HT1080 (cell line): Measurements from ENCODE around the gene AK2. TPM values are rescaled to one million over a fixed set of nuclear protein-coding genes. Genes with fewer than 3 reads are reported as not detected.
A peak's percentile ranks its signal among the peaks of the same experiment; 100 is the strongest.
"Not testable (repeated sequence)": the region's sequence is repeated elsewhere in the genome, so short reads cannot be mapped to it uniquely, and the experiment has no call there.

Experiments
- DNase-seq: peaks from one replicate; pipeline ENCODE4 v3.0.0-alpha.2; 2015; ENCODE audit warnings: low read depth
- total RNA-seq: library from RNA; depleted of rRNA; stranded (reverse); fragments of >200 nt; shearing (Covaris generic); gene quantifications from 2 replicates; pipeline ENCODE4 v1.2.3, GENCODE V29; 2014

Gene AK2
- total RNA-seq, 1 experiment from 2014 or later, result 183 TPM

DNA sequence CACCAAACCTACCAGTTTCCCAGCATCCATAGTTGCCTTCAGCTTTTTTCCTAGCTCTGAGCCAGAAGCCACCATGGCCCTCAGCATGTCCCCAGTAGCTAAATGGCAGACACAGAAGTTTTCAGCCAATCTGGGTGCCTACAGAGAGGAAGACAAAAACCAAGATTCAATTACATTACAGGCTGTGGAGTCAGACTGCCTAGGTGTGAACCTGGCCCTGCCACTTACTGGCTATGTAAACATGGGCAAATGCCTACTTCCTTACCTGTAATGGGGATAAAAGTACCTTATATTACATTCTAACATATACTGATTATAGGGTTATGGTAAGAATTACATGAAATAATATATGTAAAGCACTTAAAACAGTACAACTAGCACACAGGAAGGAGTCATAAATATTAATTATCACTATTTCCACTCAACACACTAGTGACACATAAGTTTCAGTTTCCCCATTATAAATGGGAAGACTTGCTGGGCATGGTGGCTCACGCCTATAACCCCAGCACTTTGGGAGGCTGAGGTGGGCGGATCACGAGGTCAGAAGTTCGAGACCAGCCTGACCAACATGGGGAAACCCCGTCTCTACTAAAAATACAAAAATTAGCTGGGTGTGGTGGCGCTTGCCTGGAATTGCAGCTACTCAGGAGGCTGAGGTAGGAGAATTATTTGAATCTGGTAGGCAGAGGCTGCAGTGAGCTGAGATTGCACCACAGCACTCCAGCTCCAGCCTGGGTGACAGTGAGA lies 12.1 kb downstream of the AK2 start:
- not testable (repeated sequence) for DNase-seq

DNA sequence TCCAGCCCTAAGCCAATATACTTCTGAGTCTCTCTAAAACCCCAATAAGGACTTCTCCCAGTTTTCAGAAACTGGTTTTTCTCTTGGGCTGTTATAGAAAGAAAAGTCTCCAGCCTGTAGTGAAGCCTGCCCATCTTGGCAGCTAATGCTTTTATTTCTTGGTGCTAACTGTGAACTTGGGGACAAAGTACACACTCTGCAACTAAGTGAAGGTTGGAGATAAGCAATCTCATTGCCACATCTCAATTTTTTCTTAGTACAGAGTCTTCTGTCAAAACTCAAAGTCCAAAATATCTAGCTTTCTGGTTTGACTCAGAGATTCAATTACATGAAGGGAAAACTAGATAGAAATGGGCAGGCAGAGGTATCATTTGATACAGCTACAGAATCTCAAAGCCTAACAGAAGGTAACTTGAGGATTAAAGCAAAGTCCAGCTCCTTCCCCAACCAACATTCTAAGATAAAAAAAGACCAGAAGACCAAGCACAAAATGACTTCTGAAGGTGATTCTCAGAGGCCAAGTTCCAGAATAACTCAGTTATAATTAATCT lies 14.0 kb downstream of the AK2 start:
- no peak for DNase-seq

DNA sequence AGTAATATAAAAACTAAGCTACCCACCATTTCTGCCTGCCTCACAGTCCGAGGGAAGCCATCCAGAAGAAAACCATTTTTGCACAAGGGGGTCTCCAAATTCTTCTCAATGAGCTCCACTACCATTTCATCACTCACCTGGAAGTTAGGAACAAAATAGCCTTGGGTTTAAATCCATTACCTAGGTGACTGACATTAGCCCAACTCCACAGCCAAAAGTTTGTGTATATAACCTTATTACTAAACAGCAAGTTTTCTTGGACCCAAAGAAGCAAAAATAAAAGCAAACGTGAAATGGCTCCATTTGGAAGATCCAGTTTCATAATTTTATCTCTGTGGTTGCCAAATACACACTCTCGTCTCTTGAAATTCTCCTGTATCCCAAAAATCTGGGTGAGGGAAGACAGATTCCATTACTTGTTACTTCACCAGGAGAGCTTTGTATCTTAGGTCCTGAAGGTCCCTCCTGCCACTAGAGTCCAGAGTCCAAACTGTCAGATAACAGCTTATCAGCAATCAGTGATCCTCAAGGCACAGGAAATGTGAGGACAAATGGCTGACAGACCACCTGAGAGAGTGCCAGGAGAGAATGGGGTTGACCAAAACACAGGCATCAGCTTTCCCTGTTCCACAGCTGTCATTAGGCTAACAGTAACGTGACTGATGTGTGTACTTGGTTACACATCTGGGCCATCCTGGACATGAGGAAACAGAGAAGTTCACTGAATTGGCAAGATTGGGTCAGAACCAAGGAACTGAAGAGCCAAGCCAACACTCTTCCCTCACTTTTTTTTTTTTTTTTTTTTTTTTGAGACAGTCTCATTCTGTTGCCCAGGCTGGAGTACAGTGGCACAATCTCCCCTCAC lies 14.9 kb downstream of the AK2 start:
- DNase-seq, result no peak

DNA sequence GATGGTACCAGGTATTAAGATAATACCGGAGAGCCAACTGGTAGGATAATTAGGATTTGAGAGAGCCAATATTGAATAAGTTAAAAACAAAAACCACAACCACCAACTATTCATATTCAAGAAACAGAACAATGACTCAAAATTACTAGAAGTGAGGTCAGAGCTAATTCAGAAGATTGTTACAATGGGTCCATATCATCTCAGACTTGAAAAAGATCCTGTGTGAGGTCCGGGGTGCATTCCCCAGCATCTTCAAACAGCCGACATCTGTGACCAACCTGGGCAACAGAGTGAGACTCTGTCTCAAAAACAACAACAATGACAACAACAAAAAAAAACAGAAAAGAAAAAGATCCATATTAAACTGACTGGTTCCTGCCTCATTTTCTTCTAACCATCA lies 18.6 kb downstream of the AK2 start:
- DNase-seq, result no peak

DNA sequence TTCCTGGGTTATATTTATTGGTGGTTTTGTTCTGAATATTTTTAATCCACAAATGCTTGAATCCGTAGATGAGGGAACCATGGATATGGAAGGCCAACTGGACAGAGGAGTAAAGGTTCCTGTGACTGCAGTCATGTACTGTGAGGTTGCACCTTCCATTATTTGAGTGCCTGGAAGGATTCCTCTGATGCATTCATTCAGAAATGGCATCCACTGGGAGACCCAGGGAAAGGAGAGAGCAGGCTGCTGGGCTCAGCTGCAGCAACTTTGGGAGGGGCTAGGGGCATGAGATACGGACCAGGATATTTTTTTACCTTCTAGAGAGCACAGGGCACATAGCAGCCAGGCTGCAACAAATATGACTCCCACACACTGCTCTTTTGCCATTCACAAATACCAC lies 19.5 kb downstream of the AK2 start:
- DNase-seq, result no peak

DNA sequence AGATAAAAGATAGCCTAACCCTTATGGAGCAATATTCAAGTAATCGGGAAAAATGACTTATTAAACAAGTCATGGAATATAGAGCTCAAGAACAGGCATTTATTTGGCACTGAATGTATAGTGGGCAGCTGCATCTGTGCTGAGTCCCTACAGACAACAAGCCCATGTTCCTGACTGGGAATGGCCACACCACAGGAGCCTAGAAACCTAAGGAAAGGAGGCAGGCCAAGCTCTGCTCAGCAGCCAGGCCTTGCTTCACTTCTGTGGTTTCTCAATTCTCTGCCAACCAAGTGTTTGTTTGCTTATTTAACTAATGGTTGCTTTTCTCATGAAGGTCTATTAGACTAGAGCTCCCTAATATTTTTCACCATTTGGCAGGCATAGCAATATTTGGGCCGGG lies 21.5 kb downstream of the AK2 start:
- DNase-seq, result no peak

DNA sequence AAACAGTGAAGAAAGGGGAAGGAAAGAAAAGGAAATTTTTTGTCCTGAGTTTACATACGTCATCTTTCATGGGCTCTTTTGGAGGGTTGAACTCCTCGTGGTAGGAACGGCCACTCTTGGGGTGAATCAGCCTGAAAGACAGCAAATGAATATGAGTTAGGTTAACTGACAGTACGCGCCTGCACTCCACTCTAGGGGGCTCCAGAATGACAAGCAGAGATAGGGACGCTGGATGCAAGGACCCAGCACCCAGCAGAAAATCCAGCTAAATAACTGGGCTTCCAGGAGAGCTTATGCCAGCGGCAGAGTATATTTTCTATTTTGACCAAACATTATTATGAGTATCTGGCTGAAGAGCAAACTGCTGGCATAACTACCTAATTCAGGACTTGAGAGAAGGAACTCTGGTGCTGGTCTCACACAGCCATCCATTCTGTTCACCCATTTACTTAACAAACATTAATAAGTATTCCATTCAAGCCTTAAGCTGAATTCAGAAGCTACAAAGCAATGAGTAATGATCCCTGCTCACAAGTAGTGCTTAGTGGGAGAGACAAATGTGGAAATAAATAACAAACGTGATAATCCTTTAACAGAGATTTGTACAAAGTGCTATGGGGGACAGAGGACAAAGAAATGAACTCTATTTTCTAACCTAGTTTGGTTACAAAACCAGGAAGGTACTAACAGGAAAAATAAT lies 22.1 kb downstream of the AK2 start:
- no peak for DNase-seq

DNA sequence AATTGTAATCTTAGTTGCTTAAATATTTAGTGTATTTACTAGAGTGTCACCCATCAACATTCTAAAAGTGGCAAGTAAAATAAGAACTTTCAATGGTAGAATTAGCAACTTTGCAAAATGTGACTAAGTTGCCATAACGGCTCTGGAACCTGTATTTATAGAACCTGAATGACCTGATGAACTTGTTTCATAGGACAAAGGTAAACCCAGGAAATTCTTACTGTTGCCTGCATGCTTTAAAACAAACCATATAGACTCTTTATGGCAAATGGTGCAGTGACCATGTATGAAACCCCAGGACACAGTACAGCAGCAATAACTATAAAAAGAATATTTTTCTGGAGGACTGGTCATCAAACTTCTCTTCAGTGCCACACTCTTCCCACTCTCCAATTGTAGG lies 22.9 kb downstream of the AK2 start:
- no peak for DNase-seq

DNA sequence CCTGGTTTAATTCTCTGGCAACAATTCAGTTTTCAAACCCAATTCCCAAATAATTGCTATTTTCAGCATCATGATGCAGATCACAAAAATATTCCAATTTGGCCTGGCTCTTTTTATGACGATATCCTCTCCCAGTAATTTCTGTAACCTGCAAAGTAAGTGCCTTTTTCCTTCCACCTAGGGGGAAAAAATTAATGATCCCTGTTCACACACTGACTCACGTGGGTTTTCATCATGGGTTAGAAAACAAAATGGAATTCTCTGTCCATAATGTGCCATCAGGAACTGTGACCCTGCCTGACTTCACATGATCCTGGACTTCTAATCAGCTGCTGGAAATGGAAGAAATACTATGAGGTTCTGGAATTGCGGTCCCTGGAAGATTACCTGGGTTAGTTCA lies 24.5 kb downstream of the AK2 start:
- DNase-seq, result no peak

DNA sequence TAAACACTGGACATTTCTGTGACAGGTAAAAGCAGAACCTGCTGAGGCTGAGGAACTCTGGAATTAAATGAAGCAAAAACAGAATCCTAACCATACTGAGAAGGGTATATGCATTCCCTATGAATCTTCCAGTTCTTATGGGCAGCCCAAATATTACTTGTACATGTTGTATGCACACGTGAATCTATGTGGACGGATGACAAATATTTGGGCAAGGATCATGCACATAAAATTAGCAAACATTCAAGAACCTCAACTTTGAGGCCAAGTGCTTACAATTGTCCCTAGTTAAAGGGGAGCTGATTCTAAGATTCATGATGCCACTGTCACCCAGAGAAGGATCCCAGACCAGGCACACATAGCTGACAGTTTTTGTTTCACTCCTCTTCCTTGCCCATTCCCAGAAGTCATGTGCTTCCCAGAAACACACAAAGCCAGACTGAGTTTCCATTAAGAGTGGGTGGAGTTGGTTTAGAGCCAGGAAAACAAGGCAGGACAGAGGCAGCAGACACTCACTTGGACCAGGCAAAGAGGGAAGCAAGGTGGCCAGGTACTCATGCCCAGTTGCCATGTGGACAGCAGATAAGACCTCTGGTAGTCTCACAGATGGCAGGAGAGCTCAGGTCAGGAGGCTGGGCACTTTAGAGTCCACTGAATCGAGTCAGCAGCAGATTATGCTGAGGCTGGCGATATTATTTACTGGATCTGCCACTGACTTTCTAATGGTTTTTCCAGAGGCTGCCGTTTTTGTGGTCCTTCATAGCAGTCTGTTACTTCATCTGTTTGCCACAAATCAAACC lies 25.6 kb downstream of the AK2 start:
- no peak for DNase-seq

DNA sequence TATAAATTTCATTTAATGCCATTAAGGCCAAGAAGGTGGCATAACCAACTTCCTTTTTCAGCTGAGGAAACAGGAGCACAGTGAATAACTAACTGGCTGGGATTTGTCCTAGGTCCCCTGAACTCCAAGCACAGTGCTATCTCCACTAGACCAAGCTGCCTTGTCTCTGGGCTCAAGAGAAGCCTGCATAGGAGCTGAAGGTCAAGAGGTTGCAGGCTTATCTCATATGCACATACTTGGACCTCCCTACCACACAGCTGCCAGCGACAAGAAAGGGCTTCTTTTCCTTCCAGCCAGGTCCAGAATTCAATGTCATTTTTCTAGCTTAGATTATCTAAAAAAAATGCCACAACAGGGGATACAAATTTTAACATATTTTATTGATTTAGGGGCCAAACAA lies 27.1 kb downstream of the AK2 start:
- no peak for DNase-seq

DNA sequence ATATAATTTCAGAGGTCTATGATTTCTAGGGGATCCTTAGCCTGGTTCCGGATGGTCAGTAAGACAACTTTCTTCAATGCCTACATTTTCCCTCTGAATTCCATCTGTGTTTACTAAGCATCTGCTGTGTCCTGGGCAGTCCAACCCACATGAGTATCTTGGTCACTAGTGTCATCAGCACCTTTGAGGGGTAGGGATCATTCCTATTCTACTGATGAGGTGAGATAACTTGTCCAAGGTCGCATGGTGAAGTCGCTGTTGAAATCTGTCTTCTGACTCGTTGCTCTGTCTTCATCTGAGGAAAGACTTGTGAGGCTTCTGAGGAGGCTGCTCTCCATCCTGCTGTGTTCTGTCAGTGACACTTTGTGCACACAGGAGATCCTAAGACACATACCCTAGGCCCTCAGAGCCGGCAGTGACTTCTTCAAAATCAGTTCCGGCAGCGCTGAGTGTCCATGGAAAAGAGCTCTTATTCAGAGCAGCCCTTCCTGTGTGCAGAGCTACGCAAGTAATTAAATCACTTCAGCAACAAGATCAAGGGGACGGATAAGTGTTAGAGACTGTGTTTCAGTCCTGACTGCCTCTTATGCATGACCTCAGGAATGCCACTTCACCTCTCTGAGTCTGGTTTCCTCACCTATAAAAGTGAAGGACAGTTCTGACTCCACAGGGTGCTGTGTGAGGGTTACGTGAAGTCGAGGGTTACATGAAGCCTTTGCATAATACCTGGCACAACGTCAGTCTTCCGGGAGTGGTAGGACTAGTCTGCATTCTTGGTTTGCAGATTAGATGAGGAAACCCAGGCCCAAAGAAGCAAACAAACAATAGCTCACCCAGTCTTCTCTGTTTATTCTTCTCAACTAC lies 28.4 kb downstream of the AK2 start:
- DNase-seq, result no peak

DNA sequence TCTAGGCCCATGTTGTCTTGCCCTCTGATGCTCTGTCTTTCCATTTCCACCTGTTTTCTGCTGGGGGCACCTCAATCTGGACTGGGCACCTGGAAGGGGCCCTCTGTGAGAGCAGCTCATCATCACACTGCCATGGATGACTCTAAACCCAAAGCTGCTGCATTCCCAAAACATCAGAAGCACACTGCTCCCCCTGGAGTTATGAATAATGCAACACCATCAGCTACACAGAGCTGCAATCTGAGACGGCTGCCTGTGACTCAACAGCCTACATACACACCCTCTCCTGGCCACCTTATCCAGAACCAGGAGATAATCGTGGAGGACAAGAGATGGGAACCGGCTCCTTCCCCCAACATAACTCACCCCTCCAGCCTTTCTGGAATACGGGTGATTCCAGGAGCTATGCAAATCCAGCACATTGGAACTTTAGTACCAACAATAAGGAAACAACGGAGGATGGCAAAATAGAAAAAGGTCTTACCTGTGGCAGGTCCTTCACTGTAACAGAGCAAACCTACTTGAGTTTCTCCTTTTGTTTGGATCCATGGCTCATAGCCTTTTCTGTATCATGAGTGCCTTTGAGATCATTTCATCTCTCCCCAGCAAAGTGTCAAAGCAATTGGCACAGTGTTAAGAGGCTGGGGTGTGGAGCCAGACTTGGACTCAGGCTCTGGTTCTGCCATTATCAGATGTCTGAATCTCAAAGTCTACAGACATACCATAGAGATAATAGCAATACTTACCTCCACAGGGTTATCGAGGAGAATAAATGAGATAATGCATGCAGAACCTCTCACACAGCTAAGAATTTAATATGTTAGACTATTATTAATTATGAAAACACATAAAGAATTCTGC lies 29.3 kb downstream of the AK2 start:
- peak; percentile 94 for DNase-seq

DNA sequence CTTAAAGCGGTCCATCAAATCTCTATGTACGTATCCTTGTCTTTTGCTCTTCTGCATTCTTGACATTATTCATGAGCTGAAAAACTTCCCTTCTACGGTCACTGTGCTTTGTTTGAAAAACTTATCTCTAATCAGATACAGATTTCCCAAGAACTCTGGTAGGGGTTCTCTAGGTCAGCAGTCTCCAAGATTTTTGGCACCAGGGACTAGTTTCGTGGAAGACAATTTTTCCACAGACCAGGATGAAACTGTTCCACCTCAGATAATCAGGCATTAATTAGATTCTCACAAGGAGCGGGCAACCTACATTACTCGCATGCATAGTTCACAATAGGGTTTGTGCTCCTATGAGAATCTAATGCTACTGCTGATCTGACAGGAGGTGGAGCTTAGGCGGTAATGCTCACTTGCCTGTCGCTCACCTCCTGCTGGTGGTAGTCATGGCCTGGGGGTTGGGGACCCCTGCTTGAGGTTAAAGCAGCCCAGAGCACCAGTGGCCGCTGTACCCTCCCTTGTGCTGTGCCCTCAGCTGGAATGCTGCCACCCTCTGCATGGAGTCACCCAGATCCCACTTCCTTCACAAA lies 30.8 kb downstream of the AK2 start:
- DNase-seq, result no peak

DNA sequence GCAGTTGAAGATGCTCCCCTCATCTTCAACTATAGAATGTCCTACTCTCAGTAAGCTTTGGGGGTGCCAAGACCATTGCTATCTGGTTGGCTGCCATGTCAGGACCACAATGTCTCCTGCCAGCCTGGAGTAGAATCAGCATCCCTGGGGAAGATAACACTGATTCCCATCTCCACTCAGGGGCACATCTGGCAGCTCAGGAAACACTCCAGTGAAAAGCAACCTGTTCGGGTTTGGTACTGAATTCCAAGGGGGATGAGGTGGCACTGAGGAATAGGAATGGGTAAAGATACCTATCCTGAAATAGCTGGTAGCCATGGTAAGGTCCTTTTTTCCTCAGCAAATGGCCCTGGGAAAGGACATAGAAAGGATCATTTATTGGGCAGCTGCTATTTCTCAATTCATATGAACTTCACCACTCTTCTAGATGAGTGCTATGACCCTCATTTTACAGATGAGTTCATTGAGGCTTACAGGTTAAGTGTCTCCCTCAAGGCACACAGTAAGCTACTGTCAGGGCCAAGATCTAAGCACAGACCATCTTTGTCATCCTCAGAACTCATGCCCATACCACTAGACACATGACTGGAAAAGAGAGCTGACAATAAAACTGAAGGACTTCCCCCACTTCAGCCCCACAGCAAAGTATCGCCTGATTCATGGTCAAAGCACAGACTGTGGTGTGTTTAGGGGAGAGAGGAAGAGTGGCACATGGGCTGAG lies 31.4 kb downstream of the AK2 start:
- no peak for DNase-seq

DNA sequence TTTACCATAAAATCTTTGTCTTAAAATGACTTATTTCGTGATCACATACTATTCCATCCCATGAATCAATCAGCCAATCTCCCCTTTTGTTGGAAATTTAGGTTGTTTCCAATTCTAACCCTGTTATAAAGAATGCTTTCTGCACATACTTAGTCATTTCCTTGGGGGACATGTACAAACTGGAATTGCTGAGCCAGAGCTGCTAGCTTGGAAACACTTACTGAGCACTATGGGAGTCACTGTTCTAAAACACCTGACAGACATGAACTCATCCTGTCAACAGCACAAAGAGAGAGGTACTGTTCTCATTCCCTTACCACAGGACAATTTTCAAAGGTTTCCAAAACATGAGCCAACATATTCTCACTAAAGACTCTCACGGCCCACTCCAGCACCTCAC lies 32.1 kb downstream of the AK2 start:
- DNase-seq, result peak; percentile 78

DNA sequence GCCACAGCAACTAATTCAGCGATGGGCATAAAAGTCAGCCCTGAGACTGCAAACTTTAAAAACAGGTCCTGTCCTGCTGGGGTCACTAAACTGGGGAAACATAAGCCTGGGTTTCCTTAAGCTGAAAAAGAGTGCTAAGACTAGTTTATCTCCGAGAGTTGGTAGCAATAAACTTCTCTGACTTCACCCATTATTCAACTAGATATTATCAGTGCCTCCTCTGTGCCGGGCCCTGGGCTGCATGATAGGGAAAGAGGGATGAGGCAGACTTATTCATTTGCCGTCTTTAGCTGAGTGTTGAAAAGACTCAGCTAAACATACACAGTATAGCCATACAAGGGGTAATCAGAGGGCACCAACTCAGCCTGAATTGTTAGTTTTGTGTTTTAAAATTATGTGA lies 33.0 kb downstream of the AK2 start:
- DNase-seq, result no peak

DNA sequence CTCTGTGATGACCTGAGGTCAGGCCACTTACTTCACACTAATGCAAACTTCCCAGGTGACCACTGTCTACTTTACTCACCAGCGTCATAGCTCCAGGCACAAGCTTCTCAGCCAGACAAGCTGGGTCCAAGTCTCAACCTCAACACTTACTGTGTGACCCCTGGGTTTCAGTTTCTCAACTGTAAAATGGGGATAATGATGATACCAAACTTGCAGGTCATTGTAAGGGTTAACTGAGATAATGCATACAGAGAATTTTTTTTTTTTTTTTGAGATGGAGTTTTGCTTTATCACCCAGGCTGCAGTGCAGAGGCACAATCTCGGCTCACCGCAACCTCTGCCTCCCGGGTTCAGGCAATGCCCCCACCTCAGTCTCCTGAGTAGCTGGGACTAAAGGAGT lies 34.7 kb downstream of the AK2 start:
- no peak for DNase-seq
